T follicular helper cell (primary cell): Measurements from ENCODE around the gene WDR55.
"Not testable (repeated sequence)": the region's sequence is repeated elsewhere in the genome, so short reads cannot be mapped to it uniquely, and the experiment has no call there.

Experiments
- DNase-seq: peaks from one replicate; pipeline ENCODE4 v3.0.0-alpha.2; 2020; ENCODE audit warnings: low read depth

WDR55 gene

GRCh38 chr5:140647042-140647419 is 17.7 kb upstream of the WDR55 start:
- no peak for DNase-seq

DNA sequence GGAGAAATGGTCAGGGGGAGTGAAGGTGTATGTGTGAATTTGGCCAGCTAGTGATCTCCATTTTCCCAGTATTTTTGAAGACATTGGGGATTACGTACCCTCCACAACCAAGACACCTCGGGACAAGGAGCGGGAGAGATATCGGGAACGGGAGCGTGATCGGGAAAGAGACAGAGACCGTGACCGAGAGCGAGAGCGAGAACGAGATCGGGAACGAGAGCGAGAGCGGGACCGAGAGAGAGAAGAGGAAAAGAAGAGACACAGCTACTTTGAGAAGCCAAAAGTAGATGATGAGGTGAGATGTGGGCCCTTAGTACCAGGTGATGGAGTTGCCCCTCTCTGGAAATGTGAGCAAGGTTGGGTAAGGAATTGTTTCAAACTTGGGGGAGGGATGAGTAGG is 5.8 kb upstream of the WDR55 start:
- no peak for DNase-seq

DNA sequence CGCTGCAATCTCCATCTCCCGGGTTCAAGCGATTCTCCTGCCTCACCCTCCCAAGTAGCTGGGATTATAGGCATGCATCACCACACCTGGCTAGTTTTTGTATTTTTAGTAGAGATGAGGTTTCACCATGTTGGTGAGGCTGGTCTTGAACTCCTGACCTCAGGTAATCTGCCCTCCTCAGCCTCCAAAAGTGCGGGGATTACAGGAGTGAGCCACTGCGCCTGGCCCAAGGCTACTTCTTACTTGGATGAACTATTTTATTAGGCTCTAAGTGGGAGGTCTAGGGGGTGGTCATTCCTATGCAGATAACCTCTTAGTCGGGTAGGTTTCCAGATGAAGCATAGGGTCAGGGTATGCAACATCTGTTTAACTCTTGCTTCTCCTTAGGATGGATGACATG is 4.3 kb upstream of the WDR55 start:
- DNase-seq = not testable (repeated sequence)

- no peak for DNase-seq
Measured at GRCh38 chr5:140664030-140664358, 710 bp upstream of the WDR55 start.

DNA sequence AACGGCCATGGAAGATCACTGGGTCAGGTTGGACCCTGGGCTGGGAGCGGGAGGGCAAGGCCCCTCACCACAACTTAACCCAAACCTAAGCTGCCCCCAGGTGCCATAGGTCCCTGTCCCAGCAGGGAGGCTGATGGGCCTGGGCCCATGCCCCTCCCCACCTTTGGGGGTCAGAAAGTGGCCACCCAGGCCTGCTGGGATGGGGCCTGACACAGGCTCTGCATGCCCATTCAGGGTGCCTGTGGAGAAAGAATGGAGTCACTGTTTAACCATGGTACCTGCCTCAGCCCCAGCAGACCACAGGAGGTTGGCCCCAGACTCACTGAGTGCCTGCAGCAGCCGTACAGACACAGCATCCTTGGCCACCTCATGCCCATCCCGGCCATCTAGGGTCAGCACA is 6.3 kb downstream of the WDR55 start:
- DNase-seq = not testable (repeated sequence)

- no peak for DNase-seq
Measured at GRCh38 chr5:140671472-140672125, 6.9 kb downstream of the WDR55 start.

- no peak for DNase-seq
Measured at GRCh38 chr5:140672455-140673186, 7.9 kb downstream of the WDR55 start.

DNA sequence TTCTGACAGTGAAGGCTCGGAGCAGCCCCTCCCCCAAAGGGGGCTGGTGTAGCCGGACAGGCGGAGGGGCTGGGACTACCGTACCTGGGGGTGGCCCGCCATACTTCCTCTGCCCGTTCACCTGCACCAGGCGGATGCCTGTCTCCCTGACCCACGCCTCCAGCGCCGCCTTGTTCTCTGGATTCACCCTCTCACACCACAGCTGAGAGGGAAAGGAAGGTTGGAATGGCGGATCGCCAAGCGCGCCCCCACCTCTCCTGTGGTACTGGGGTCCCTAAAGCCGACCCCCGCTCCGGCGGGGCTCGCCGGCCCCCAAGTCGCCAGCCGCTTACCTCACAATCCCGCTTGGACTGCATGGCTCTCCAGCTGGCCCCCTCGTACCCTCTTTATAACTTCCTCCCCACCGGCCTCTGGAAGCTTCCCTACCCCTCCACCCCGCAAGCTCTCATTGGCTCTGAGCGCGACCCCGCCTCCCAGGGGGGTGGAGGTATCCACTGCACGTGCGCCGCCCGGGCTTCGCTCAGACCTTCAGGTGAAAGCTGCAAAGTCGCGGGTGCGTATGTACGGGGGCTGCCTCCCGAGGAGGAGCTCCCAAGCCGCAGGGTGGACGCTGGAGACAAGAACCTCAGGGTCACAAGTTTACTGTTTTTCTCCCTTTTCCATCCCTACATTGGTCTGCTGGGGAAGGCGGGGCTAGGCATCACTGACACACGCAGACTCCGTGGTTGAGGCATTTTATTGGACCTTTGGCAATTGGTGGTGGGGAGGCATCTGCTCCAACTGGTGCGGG is 8.7 kb downstream of the WDR55 start, which contains the start of gene DND1:
DND1 (minus strand) TSS at position 390 of the 790 bp plus-strand sequence; CDS start at position 356, 34 bp downstream.
- no peak for DNase-seq

DNA sequence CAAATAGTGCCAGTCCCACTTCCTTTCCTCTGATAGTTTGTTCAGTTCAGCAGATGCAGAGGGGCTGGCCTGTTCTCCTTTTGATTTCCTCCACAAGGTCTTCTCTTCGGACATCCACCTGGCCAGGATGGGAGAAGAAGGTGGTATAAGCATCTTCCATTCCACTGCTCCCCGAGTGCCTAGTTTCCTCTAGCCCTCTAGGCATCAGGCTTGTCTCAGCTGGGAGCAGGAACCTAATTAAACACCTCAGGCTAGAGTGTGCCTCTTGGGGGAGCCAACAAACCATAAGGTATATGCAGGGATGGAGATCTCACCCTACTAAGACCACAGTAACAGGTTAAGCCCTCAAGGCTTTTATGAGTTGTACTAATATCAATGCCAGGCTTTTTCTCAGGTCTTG is 9.5 kb downstream of the WDR55 start:
- DNase-seq = no peak

GRCh38 chr5:140674629-140675028 is 9.9 kb downstream of the WDR55 start:
- DNase-seq = no peak

GRCh38 chr5:140677947-140678346 is 13.2 kb downstream of the WDR55 start:
- DNase-seq = no peak

DNA sequence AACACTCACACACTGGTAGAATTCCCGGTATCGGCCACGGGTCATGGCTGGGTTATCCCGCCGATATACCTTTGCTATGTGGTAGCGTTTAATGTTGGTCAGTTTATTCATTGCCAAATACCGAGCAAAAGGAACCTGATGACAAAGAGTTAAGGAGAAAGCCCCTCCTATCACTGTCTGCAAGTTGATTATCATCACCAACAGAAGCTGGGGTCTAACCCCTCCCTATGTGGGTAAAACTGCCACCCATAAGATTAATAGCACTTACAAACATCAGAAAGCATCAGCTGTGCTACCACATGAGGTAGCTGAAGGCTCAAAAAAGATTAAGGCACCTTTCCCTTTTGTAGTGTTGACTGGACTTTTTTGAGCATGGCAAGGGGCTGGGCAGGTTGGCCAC is 14.3 kb downstream of the WDR55 start:
- DNase-seq = no peak

DNA sequence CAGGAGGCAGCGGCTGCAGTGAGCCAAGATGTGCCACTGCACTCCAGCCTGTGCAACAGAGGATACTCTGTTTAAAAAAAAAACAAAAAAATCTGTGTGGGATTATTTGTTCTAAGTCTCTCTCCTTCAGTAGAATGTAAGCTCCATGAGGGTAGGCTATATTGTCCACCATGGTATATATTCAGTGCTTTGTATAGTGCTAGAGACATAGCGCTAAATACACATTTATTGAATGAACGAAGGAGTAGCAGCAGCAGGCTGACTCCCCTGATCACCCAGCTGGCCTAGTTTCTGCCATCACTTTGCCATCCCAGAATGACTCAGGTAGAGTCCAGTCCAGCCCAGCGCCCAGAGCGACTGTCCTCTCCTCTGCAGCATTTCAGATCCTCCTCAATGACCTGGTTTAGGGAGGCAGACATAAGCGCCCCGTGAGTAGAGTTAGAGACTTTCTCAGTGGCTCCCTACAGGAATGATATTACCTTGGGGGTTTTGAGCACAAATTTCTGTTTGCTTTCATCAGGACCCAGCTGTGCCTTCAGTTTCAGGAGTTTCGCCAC is 25.8 kb downstream of the WDR55 start:
- DNase-seq = no peak

- DNase-seq = peak; percentile 72
Measured at GRCh38 chr5:140690941-140691924, 26.5 kb downstream of the WDR55 start, which contains the start of the genes HARS1 and HARS2. Gene HARS1, minus strand, starts transcription at chr5:140691370. Its CDS starts 66 bp downstream, at chr5:140691304. Gene HARS2, plus strand, starts transcription at chr5:140691455. Its CDS starts 194 bp downstream, at chr5:140691649.

GRCh38 chr5:140694276-140694675 is 29.6 kb downstream of the WDR55 start:
- no peak for DNase-seq

DNA sequence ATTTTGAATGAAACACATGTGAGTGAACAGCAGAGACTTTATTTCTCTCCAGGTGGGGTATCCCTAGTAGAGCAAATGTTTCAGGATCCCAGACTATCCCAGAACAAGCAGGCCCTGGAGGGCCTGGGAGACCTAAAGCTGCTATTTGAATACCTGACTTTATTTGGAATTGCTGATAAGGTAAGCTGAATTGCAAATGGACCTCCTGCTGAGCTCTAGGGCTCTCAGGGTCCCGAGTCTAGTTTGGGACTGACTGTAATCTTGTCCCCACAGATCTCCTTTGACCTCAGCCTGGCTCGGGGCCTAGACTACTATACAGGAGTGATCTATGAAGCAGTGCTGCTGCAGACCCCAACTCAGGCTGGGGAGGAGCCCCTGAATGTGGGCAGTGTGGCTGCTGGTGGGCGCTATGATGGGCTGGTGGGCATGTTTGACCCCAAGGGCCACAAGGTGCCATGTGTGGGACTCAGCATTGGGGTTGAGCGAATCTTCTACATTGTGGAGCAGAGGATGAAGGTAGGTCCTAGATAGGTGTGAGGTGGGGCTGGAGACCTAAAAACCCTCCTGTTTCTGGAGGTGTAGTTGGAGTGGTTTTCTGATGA is 32.3 kb downstream of the WDR55 start:
- no peak for DNase-seq

GRCh38 chr5:140700177-140701144 is 35.8 kb downstream of the WDR55 start, which contains the start of gene ZMAT2:
Gene ZMAT2, plus strand, starts transcription at chr5:140700447. Its CDS starts 14 bp downstream, at chr5:140700461.
- peak; percentile 90 for DNase-seq

DNA sequence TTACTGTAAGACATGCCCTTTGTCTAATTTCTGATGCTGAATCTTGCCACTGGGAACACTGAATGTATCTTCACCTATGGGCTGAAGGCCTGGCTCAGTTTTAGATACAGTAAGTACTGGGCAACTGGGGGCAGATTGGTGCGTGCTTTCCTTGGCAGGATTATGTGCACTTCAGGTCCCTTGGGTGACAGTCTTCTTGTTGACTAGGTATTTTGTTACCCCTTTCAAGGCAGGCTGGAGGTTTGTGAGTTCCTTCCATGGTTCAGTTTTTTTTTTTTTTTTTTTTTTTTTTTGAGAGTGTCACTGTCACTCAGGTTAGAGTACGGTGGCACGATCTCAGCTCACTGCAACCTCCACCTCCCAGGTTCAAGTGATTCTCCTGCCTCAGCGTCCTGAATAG is 43.1 kb downstream of the WDR55 start:
- no peak for DNase-seq

DNA sequence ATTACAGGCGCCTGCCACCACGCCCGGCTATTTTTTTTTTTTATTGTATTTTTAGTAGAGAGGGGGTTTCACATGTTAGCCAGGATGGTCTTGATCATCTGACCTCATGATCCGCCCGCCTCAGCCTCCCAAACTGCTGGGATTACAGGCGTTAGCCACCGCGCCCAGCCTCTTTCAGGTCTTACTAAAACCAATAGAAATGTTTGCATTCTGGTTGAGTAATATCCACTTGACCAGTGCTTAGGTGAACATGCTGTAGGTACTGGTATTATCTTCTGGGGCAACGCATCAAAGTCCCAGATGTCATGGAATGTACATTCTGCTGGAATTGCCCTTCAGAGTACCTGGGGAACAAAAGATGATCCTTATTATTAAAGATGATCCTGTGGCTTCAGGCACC is 44.1 kb downstream of the WDR55 start:
- not testable (repeated sequence) for DNase-seq
